H1 (cell line): Measurements from ENCODE around the gene ELOVL4. TPM values are rescaled to one million over a fixed set of nuclear protein-coding genes. Genes with fewer than 3 reads are reported as not detected.

Experiments
- CTCF ChIA-PET: fragments of 300-600 bp; sonication (Branson Sonifier 250); formaldehyde crosslinking; loops from one replicate; lab custom pipeline; 2021; ENCODE audit not compliant: partially characterized antibody; lab: Charles Lee
- POLR2A ChIA-PET: fragments of 300-600 bp; sonication (Branson Sonifier 250); formaldehyde crosslinking; loops from one replicate; lab custom pipeline; 2021; ENCODE audit warnings: inconsistent platforms; ENCODE audit not compliant: partially characterized antibody; lab: Charles Lee
- DNase-seq, 2 experiments: peaks; one replicate each; pipeline versions ENCODE4 v3.0.0 to v3.0.0-alpha.2; 2010 to 2022; ENCODE audit warnings: low spot score in 2 of 2, low read depth in 1 of 2, mixed read lengths in 1 of 2
- FAIRE-seq: peaks from 2 replicates; lab custom pipeline; 2011; peaks lifted over from hg19 to GRCh38; lab: Jason Lieb, UNC
- H2AFZ ChIP-seq: 2 replicates; pipeline ENCODE4 v1.8.1; 2012; ENCODE audit warnings: low read length, inconsistent platforms
- H2AK5ac ChIP-seq: 2 replicates; pipeline ENCODE4 v1.6.1; 2013; ENCODE audit warnings: low read depth, low read length
- H2BK120ac ChIP-seq: replicated peaks from 2 replicates; pipeline ENCODE3; 2013; ENCODE audit warnings: low read depth, low read length, inconsistent platforms
- H2BK12ac ChIP-seq: 2 replicates; pipeline ENCODE4 v1.6.1; 2013; ENCODE audit warnings: low read depth, low read length
- H2BK15ac ChIP-seq: 2 replicates; pipeline ENCODE4 v1.6.1; 2013; ENCODE audit warnings: low read length
- H2BK20ac ChIP-seq: 2 replicates; pipeline ENCODE4 v1.6.1; 2013; ENCODE audit warnings: low read length
- H2BK5ac ChIP-seq: 2 replicates; pipeline ENCODE4 v1.6.1; 2013; ENCODE audit warnings: low read depth, low read length
- H3K14ac ChIP-seq: 2 replicates; pipeline ENCODE4 v1.6.1; 2013; ENCODE audit warnings: inconsistent platforms; ENCODE audit not compliant: insufficient read length
- H3K18ac ChIP-seq: 2 replicates; pipeline ENCODE4 v1.6.1; 2013; ENCODE audit warnings: low read length; ENCODE audit errors: extremely low read depth
- H3K23ac ChIP-seq: 2 replicates; pipeline ENCODE4 v1.6.1; 2013; ENCODE audit warnings: inconsistent platforms; ENCODE audit not compliant: insufficient read length
- H3K23me2 ChIP-seq: 2 replicates; pipeline ENCODE4 v1.6.1; 2013; ENCODE audit warnings: low read depth, low read length
- H3K27ac ChIP-seq: 2 replicates; pipeline ENCODE4 v1.6.1; 2011; ENCODE audit warnings: low read depth, low read length, inconsistent platforms
- H3K27me3 ChIP-seq, 4 experiments: replicated peaks in 1 of 4; 1 replicate in 1 of 4; 2 replicates in 3 of 4; pipeline versions ENCODE4 v1.6.1 to v1.8.1; 2011 to 2013; ENCODE audit warnings: low read length in 3 of 4, mild to moderate bottlenecking in 3 of 4, inconsistent platforms in 2 of 4, mixed read lengths in 2 of 4, moderate library complexity in 1 of 4; ENCODE audit not compliant: control insufficient read depth in 3 of 4, insufficient read depth in 3 of 4; ENCODE audit errors: extremely low read depth in 1 of 4
- H3K36me3 ChIP-seq, 4 experiments: 2 replicates each; pipeline versions ENCODE4 v1.6.1 to v1.8.1; 2011 to 2013; ENCODE audit warnings: mild to moderate bottlenecking in 4 of 4, low read length in 3 of 4, moderate library complexity in 2 of 4, control low read depth in 1 of 4, inconsistent platforms in 1 of 4; ENCODE audit not compliant: insufficient read depth in 4 of 4, control insufficient read depth in 2 of 4
- H3K4ac ChIP-seq: replicated peaks from 2 replicates; pipeline ENCODE3; 2013; ENCODE audit warnings: low read length, low read depth, mixed read lengths, inconsistent platforms; ENCODE audit not compliant: insufficient read length
- H3K4me1 ChIP-seq, 4 experiments: replicated peaks in 1 of 4; 1 replicate in 1 of 4; 2 replicates in 3 of 4; pipeline versions ENCODE4 v1.6.1 to v1.8.1; 2011 to 2013; ENCODE audit warnings: low read length in 3 of 4, inconsistent platforms in 2 of 4, mixed read lengths in 1 of 4; ENCODE audit not compliant: insufficient read depth in 4 of 4, control insufficient read depth in 3 of 4
- H3K4me2 ChIP-seq, 2 experiments: 2 replicates each; pipeline versions ENCODE4 v1.6.1 to v1.8.1; 2011 to 2013; ENCODE audit warnings: low read depth in 2 of 2, low read length in 2 of 2, control low read depth in 1 of 2, inconsistent platforms in 1 of 2, mild to moderate bottlenecking in 1 of 2; ENCODE audit not compliant: insufficient read depth in 1 of 2
- H3K4me3 ChIP-seq, 4 experiments: fragments of 200-600, 300-600 bp in 1 of 4; sonication (generic), shearing (Covaris generic), sonication (Bioruptor Twin) in 1 of 4; 2 replicates each; pipeline versions ENCODE4 v1.5.1 to v1.8.1; 2011 to 2016; ENCODE audit warnings: low read length in 4 of 4, low read depth in 3 of 4, control low read depth in 2 of 4, inconsistent platforms in 2 of 4, mild to moderate bottlenecking in 2 of 4, mixed read lengths in 1 of 4, moderate library complexity in 1 of 4; ENCODE audit not compliant: insufficient read depth in 2 of 4; ENCODE audit errors: extremely low read depth in 1 of 4
- H3K56ac ChIP-seq: replicated peaks from 2 replicates; pipeline ENCODE3; 2013; ENCODE audit warnings: low read depth, mild to moderate bottlenecking, mixed read lengths, low read length, inconsistent platforms; ENCODE audit not compliant: insufficient read length
- H3K79me1 ChIP-seq: 2 replicates; pipeline ENCODE4 v1.6.1; 2013; ENCODE audit warnings: low read depth, low read length, control low read depth
- H3K79me2 ChIP-seq, 2 experiments: 2 replicates each; pipeline versions ENCODE4 v1.6.1 to v1.8.1; 2012 to 2013; ENCODE audit warnings: low read length in 2 of 2, mild to moderate bottlenecking in 2 of 2, inconsistent platforms in 1 of 2; ENCODE audit not compliant: insufficient read depth in 2 of 2, control insufficient read depth in 1 of 2
- H3K9ac ChIP-seq, 4 experiments: replicated peaks in 1 of 4; 1 replicate in 1 of 4; 2 replicates in 3 of 4; pipeline versions ENCODE4 v1.6.1 to v1.8.1; 2011 to 2013; ENCODE audit warnings: low read depth in 3 of 4, low read length in 3 of 4, control low read depth in 2 of 4, mild to moderate bottlenecking in 2 of 4, moderate library complexity in 2 of 4, inconsistent platforms in 1 of 4; ENCODE audit errors: extremely low read depth in 1 of 4
- H3K9me3 ChIP-seq, 2 experiments: 2 replicates each; pipeline versions ENCODE4 v1.6.1 to v1.8.1; 2012 to 2013; ENCODE audit warnings: mild to moderate bottlenecking in 2 of 2, moderate library complexity in 2 of 2, control low read depth in 1 of 2, inconsistent platforms in 1 of 2, low read depth in 1 of 2, low read length in 1 of 2, mixed read lengths in 1 of 2; ENCODE audit not compliant: insufficient read depth in 2 of 2
- H4K20me1 ChIP-seq, 2 experiments: replicated peaks in 1 of 2; 2 replicates each; pipeline versions ENCODE3 to v1.8.1; 2011 to 2013; ENCODE audit warnings: inconsistent platforms in 2 of 2, low read length in 2 of 2, mild to moderate bottlenecking in 1 of 2; ENCODE audit not compliant: insufficient read depth in 2 of 2, control insufficient read depth in 1 of 2
- H4K5ac ChIP-seq: 2 replicates; pipeline ENCODE4 v1.6.1; 2013; ENCODE audit warnings: low read length, low read depth, mixed read lengths, inconsistent platforms; ENCODE audit not compliant: insufficient read length
- H4K8ac ChIP-seq: 2 replicates; pipeline ENCODE4 v1.8.0; 2013; ENCODE audit warnings: mild to moderate bottlenecking, moderate library complexity, low read length, inconsistent platforms; ENCODE audit not compliant: insufficient read depth; ENCODE audit errors: extremely low read depth
- H4K91ac ChIP-seq: replicated peaks from 2 replicates; pipeline ENCODE3; 2013; ENCODE audit warnings: low read length, mixed read lengths, inconsistent platforms; ENCODE audit not compliant: insufficient read length
- CTBP2 ChIP-seq: IDR thresholded peaks from 2 replicates; pipeline ENCODE4 v1.7.0; 2011; ENCODE audit warnings: borderline replicate concordance, mild to moderate bottlenecking, moderate library complexity, mixed read lengths, low read length; ENCODE audit not compliant: insufficient read depth, insufficient read length
- EGR1 ChIP-seq: IDR thresholded peaks from 2 replicates; pipeline ENCODE4 v1.6.1; 2011; ENCODE audit warnings: low read depth, low read length, borderline replicate concordance
- GABPA ChIP-seq: IDR thresholded peaks from 2 replicates; pipeline ENCODE4 v1.6.1; 2011; ENCODE audit warnings: mild to moderate bottlenecking, low read length, moderate library complexity, borderline replicate concordance; ENCODE audit not compliant: insufficient read depth
- HDAC2 ChIP-seq, 2 experiments: fragments of 300-600 bp in 1 of 2; sonication (generic) in 1 of 2; IDR thresholded peaks; 2 replicates each; pipeline ENCODE4 v1.6.1; 2011 to 2012; ENCODE audit warnings: low read depth in 2 of 2, low read length in 2 of 2, mild to moderate bottlenecking in 2 of 2, moderate library complexity in 2 of 2, borderline replicate concordance in 1 of 2, inconsistent platforms in 1 of 2
- KDM1A ChIP-seq: fragments of 200-600, 300-600 bp; sonication (generic); IDR thresholded peaks from 2 replicates; pipeline ENCODE4 v1.7.1; 2016; ENCODE audit warnings: mild to moderate bottlenecking, low read length, borderline replicate concordance
- POLR2A ChIP-seq, 2 experiments: IDR thresholded peaks; 1 replicate in 1 of 2; 2 replicates in 1 of 2; pipeline ENCODE4 v1.6.1; 2011; ENCODE audit warnings: low read depth in 2 of 2, low read length in 2 of 2, mild to moderate bottlenecking in 2 of 2; ENCODE audit errors: control extremely low read depth in 1 of 2
- POLR2AphosphoS5 ChIP-seq: IDR thresholded peaks from 2 replicates; pipeline ENCODE4 v1.6.1; 2011; ENCODE audit warnings: low read depth, low read length
- SP2 ChIP-seq: IDR thresholded peaks from 2 replicates; pipeline ENCODE4 v1.6.1; 2012; ENCODE audit warnings: mild to moderate bottlenecking, low read length, inconsistent platforms
- SP4 ChIP-seq: IDR thresholded peaks from 2 replicates; pipeline ENCODE4 v1.6.1; 2012; ENCODE audit warnings: low read length, inconsistent platforms
- TAF1 ChIP-seq: IDR thresholded peaks from 2 replicates; pipeline ENCODE4 v1.6.1; 2011; ENCODE audit warnings: mild to moderate bottlenecking, low read depth, low read length
- ZNF274 ChIP-seq: IDR thresholded peaks from 2 replicates; pipeline ENCODE4 v1.7.0; 2012; ENCODE audit warnings: low read length, borderline replicate concordance; ENCODE audit errors: extremely low read depth
- WGBS, 2 experiments: shearing (Covaris generic) in 1 of 2; methylation state at CpG; one replicate each; pipeline versions ENCODE4 v1.1.6 to v1.1.7; 2013 to 2015; ENCODE audit warnings: low lambda C conversion rate in 2 of 2, mixed read lengths in 2 of 2, inconsistent platforms in 1 of 2, low coverage in 1 of 2, missing lambda C conversion rate in 1 of 2; ENCODE audit not compliant: insufficient replicate concordance in 2 of 2, insufficient coverage in 1 of 2, insufficient read length in 1 of 2; ENCODE audit errors: extremely low coverage in 1 of 2, missing lambda C conversion rate in 1 of 2; 5-methylcytosine and 5-hydroxymethylcytosine counted together
- polyA plus RNA-seq, 7 experiments: library from polyadenylated mRNA; depleted of rRNA in 3 of 7; stranded (reverse) in 5 of 7; unstranded in 2 of 7; fragments of >200 nt in 5 of 7; fragments of 200-250 nt in 2 of 7; gene quantifications; 1 replicate in 5 of 7; 2 replicates in 1 of 7; 4 replicates in 1 of 7; pipeline versions ENCODE4 v1.2.1 to v1.2.3, GENCODE V29; 2011 to 2013; ENCODE audit warnings: missing spikeins in 2 of 7, mixed read lengths in 2 of 7
- total RNA-seq: library from RNA; stranded (reverse); fragmentation: NEBNext Ultra II Directional; extraction: Animal tissue kit (Norgen Biotek cat#: 25700); gene quantifications from 2 replicates; pipeline ENCODE4 v1.2.1, GENCODE V29; 2021
- TF ChIP-seq, protein P1 (sequence below): IDR thresholded peaks from 2 replicates; pipeline ENCODE4 v1.6.1; 2012; ENCODE audit warnings: low read length, inconsistent platforms
- TF ChIP-seq, protein P2 (sequence below): IDR thresholded peaks from 2 replicates; pipeline ENCODE4 v1.6.1; 2012; ENCODE audit warnings: inconsistent platforms

The ELOVL4 gene
- total and polyA plus RNA-seq, 2 of the 8 experiments (the other 6 are each of a cell fraction or from before 2014, with no cell fraction given), result 2.0 to 15.0 TPM

DNA sequence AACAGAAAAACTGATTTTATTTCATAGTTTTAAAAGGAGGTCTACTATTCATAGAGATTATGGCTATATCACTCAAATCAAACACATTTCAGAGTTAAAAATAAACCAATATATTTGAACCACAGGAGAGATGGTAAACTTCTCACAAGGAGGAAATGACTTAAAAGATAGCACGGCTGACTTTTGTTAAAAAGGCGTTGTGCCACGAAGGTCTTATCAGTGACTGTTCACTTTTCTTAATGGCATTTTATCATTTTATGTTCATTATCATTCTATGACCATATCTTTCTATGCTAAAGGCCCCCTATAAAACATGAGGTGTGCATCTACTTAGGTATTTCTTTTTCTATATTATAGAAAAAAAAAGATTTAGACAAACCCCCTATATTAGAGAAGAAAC, 19.6 kb downstream of the ELOVL4 start:
- Histone ChIP-seq H4K8ac (no peak overlapping the region), H2AFZ (no peak overlapping the region), H2BK5ac (no peak overlapping the region), H4K20me1 (no peaks in the 10 kb centered on the region), H3K14ac (no peak overlapping the region), H4K91ac (no peak overlapping the region), H3K79me2 (no peaks in the 10 kb centered on the region; a peak in 1 of 4 replicates), H4K5ac (no peak overlapping the region), H3K4me1 (peaks cover 0 to 3% (median 1%) of the 10 kb centered on the region in 4 experiments; a peak in 2 of 7 replicates), H2BK12ac (no peak overlapping the region), H3K23me2 (no peaks in the 10 kb centered on the region), H3K4ac (no peak overlapping the region), H3K56ac (no peak overlapping the region), H2AK5ac (no peak overlapping the region), H3K27me3 (no peaks in the 10 kb centered on the region), H3K36me3 (no peaks in the 10 kb centered on the region), H3K23ac (no peak overlapping the region), H3K9me3 (no peaks in the 10 kb centered on the region), H2BK15ac (no peak overlapping the region), H2BK20ac (no peak overlapping the region), H2BK120ac (no peak overlapping the region), H3K9ac (no peak overlapping the region), H3K79me1 (no peaks in the 10 kb centered on the region), H3K27ac (no peak overlapping the region), H3K18ac (no peak overlapping the region), H3K4me2 (no peak overlapping the region), H3K4me3 (no peak overlapping the region)
- ChIA-PET CTCF (interaction anchor here (0.7 to 1.0 kb wide), 2 partner anchors 8 to 11 kb away, joined by 3 read pairs; no protein-coding TSS in a partner anchor), POLR2A (no interaction called here)
- WGBS, 2 experiments, result 92% methylated on average over 3 of the region's 3 CpGs; no CpG with 5 or more reads in 1 of the 2 experiments
- DNase-seq (no peak), FAIRE-seq (no peak)
- TF ChIP-seq KDM1A (no peak), EGR1 (no peak), CTBP2 (no peak), POLR2A (IDR thresholded peaks at IDR 0.05; ENCODE audit: control extremely low read depth in 1 of 2, low read depth in 2 of 2, low read length in 2 of 2) (no peak), SP4 (no peak), HDAC2 (IDR thresholded peaks at IDR 0.05; ENCODE audit: borderline replicate concordance in 1 of 2, low read depth in 2 of 2, low read length in 2 of 2) (no peak), SP2 (no peak), ZNF274 (no peak), POLR2AphosphoS5 (no peak), GABPA (no peak), TAF1 (no peak)
- TF ChIP-seq, protein P1, sequence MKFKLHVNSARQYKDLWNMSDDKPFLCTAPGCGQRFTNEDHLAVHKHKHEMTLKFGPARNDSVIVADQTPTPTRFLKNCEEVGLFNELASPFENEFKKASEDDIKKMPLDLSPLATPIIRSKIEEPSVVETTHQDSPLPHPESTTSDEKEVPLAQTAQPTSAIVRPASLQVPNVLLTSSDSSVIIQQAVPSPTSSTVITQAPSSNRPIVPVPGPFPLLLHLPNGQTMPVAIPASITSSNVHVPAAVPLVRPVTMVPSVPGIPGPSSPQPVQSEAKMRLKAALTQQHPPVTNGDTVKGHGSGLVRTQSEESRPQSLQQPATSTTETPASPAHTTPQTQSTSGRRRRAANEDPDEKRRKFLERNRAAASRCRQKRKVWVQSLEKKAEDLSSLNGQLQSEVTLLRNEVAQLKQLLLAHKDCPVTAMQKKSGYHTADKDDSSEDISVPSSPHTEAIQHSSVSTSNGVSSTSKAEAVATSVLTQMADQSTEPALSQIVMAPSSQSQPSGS, result no peak
- TF ChIP-seq, protein P2, sequence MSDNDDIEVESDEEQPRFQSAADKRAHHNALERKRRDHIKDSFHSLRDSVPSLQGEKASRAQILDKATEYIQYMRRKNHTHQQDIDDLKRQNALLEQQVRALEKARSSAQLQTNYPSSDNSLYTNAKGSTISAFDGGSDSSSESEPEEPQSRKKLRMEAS, result no peak
